ENCODE data around the gene ZBTB48. TPM values are rescaled to one million over a fixed set of nuclear protein-coding genes. Genes with fewer than 3 reads are reported as not detected.

Gene ZBTB48
- total RNA-seq, 4 donors from 2014 or later: 7.5 to 31.1 (median 20.0) TPM

DNA sequence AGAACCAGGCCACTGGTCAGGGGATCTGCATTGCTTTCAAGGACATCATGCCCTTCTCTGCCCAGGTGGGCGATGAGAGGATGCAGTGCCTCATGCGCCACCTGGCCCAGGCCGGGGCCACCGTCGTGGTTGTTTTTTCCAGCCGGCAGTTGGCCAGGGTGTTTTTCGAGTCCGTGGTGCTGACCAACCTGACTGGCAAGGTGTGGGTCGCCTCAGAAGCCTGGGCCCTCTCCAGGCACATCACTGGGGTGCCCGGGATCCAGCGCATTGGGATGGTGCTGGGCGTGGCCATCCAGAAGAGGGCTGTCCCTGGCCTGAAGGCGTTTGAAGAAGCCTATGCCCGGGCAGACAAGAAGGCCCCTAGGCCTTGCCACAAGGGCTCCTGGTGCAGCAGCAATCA, 5.0 kb upstream of the ZBTB48 start:
- TF ChIP-seq, protein P1, sequence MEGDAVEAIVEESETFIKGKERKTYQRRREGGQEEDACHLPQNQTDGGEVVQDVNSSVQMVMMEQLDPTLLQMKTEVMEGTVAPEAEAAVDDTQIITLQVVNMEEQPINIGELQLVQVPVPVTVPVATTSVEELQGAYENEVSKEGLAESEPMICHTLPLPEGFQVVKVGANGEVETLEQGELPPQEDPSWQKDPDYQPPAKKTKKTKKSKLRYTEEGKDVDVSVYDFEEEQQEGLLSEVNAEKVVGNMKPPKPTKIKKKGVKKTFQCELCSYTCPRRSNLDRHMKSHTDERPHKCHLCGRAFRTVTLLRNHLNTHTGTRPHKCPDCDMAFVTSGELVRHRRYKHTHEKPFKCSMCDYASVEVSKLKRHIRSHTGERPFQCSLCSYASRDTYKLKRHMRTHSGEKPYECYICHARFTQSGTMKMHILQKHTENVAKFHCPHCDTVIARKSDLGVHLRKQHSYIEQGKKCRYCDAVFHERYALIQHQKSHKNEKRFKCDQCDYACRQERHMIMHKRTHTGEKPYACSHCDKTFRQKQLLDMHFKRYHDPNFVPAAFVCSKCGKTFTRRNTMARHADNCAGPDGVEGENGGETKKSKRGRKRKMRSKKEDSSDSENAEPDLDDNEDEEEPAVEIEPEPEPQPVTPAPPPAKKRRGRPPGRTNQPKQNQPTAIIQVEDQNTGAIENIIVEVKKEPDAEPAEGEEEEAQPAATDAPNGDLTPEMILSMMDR (IDR thresholded peaks at IDR 0.05; ENCODE audit: low read depth): no peak

DNA sequence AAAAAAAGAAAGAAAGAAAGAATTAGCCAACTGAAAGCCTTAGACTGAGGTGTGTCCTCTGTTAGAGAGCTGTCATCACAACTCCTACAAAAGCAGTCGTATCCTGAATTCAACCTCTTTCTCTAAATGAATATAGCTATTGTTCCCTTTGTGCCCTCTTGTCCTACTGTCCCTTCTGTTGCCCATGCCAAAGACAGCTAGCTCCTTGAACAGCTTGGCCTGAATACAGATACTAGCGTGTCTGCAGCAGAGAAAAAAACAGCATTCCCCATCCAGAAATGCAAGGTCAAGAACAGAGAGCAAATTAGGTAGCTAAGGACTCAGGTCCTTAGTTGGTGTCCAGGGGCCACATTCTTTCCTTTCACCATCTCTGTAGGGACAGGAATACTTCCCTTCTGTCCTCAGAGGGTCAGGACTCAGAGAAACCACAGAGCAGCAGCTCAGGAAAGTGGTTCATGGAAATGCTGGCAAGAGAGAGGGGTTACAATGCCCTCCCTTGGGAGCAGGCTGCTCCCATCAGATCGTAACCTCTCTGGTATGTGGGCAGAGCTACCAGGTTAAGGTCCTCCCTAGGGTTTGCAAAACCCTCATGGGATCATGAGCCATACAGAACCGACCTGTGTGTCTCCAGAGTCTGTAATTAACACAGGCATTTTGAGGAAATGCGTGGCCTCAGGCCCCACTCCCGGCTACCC, 1.8 kb upstream of the ZBTB48 start:
- TF ChIP-seq, protein P1 (IDR thresholded peaks at IDR 0.05; ENCODE audit: low read depth): no peak

DNA sequence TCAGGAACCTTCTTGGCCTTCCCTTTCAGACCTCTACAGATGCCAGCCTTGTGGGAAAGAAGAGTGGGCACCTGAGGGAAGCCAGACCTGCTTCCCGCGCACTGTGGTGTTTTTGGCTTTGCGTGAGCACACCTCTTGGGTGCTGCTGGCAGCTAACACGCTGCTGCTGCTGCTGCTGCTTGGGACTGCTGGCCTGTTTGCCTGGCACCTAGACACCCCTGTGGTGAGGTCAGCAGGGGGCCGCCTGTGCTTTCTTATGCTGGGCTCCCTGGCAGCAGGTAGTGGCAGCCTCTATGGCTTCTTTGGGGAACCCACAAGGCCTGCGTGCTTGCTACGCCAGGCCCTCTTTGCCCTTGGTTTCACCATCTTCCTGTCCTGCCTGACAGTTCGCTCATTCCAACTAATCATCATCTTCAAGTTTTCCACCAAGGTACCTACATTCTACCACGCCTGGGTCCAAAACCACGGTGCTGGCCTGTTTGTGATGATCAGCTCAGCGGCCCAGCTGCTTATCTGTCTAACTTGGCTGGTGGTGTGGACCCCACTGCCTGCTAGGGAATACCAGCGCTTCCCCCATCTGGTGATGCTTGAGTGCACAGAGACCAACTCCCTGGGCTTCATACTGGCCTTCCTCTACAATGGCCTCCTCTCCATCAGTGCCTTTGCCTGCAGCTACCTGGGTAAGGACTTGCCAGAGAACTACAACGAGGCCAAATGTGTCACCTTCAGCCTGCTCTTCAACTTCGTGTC, 995 bp upstream of the ZBTB48 start:
- TF ChIP-seq, protein P1 (IDR thresholded peaks at IDR 0.05; ENCODE audit: low read depth): no peak

GRCh38 chr1:6580119-6580592, 362 bp downstream of the ZBTB48 start:
- TF ChIP-seq, protein P1 (IDR thresholded peaks at IDR 0.05; ENCODE audit: low read depth): no peak

- TF ChIP-seq, protein P1 (IDR thresholded peaks at IDR 0.05; ENCODE audit: low read depth): no peak
Measured at GRCh38 chr1:6580593-6581409, 1.0 kb downstream of the ZBTB48 start.

DNA sequence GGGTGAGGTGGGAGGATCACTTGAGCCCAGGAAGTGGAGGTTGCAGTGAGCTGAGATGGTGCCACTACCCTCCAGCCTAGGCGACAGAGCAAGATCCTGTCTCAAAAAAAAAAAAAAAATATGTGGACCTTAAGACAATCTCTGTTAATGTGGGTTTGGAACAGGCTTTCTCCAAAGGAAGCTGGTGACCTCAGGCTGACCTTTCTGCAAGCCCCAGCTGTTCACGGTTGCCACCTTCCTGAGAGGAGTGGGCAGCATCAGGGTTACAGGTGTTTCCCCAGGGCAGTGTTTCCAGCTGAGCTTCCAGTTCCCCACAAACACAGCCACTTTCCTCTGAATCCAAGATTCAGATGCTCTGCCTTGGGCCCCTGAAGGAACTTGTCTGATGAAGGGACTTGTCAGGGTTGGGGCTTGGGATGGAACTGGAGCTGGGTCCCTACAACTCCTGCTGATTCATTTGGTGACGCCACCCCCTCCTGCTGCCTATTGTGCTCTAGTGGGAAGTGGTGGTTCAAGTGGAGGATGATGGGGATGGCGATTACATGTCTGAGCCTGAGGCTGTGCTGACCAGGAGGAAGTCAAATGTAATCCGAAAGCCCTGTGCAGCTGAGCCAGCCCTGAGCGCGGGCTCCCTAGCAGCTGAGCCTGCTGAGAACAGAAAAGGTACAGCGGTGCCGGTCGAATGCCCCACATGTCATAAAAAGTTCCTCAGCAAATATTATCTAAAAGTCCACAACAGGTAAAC, 1.9 kb downstream of the ZBTB48 start:
- TF ChIP-seq, protein P1 (IDR thresholded peaks at IDR 0.05; ENCODE audit: low read depth): no peak

Measured in subcutaneous adipose tissue (tissue), 4 donors.